SK-N-MC (cell line): Measurements from ENCODE around the gene SMARCB1.

Experiments used
- EZH2 ChIP-seq: fragments of 200-600 bp; sonication (generic); IDR thresholded peaks from one replicate; pipeline ENCODE4 v1.6.1; 2017; ENCODE audit warnings: antibody characterized with exemption
- FOXP2 ChIP-seq: optimal IDR thresholded peaks from 2 replicates; pipeline ENCODE3; 2011; ENCODE audit warnings: mild to moderate bottlenecking, moderate library complexity; ENCODE audit not compliant: insufficient read depth; ENCODE audit errors: extremely low read length, control extremely low read depth

DNA sequence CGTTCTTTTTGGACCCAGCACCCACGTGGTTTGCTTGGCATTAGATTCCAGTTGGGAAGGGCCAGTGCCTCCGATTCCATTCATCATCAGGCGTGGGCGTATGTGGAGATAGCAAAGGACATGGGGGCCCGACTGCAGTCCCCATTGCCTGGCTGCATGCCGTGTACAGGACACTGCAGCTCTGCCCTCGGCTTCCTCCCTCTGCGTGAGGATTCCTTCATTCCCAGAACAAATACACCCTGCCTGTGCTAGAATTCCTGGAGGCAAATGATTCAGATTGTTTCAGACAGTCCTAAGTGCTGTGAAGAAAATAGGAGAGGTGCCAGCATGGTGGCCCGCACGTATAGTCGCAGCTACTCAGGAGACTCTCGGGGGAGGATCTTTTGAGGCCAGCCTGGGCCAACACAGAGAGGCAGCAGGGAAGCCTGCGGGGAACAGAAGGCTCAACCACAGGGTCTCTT lies 36.6 kb downstream of the SMARCB1 start:
- TF ChIP-seq FOXP2: no peak
- no peak for TF ChIP-seq EZH2
